ENCODE measurements around the gene BARD1.

Gene BARD1

GRCh38 chr2:214772443-214773015 lies 37.0 kb downstream of the BARD1 start:
- Histone ChIP-seq H3K4me3 (ENCODE audit: insufficient read length, low read depth) (no peak overlapping the region), H3K27me3 (ENCODE audit: insufficient read depth, insufficient read length) (no peaks in the 10 kb centered on the region), H3K36me3 (ENCODE audit: insufficient read depth, insufficient read length, low read length) (peaks cover 29% of the 10 kb centered on the region), H3K9me3 (ENCODE audit: insufficient read depth, low read length) (no peaks in the 10 kb centered on the region), H3K4me1 (ENCODE audit: insufficient read depth, insufficient read length) (no peaks in the 10 kb centered on the region), H3K9ac (ENCODE audit: insufficient read length, low read depth) (no peak overlapping the region)
- TF ChIP-seq ZNF274 (IDR thresholded peaks at IDR 0.05; ENCODE audit: low read depth, low read length): no peak
- TF ChIP-seq SUZ12 (IDR thresholded peaks at IDR 0.05; ENCODE audit: extremely low read depth, insufficient read depth, insufficient read length): no peak
- no peak for TF ChIP-seq YY1 (IDR thresholded peaks at IDR 0.05; ENCODE audit: insufficient read depth, insufficient read length)
- no peak for DNase-seq (ENCODE audit: low read depth, low spot score)

DNA sequence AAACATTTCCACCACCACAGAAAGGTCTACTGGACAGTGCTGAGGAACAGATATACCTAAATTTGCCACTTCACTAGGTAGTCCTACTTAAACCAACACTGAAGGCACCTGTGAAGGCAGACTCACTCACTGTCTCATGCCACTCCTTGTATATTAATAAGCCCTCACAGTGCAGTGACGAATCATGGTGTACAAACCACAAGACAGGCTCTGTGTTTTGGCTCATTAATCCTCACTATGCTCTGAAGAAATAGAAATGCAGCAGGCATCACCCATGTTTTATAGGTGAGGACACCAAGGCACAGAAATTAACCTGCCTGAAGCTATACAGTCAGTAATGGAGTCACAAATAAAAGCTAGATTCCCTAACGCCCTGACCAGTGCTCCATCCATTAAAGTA lies 44.3 kb downstream of the BARD1 start:
- Histone ChIP-seq H3K4me1 (ENCODE audit: insufficient read depth, insufficient read length) (no peaks in the 10 kb centered on the region), H3K36me3 (ENCODE audit: insufficient read depth, insufficient read length, low read length) (peaks cover 50% of the 10 kb centered on the region), H3K4me3 (ENCODE audit: insufficient read length, low read depth) (no peak overlapping the region), H3K9ac (ENCODE audit: insufficient read length, low read depth) (no peak overlapping the region), H3K9me3 (ENCODE audit: insufficient read depth, low read length) (no peaks in the 10 kb centered on the region), H3K27me3 (ENCODE audit: insufficient read depth, insufficient read length) (no peaks in the 10 kb centered on the region)
- TF ChIP-seq YY1 (IDR thresholded peaks at IDR 0.05; ENCODE audit: insufficient read depth, insufficient read length): no peak
- no peak for TF ChIP-seq SUZ12 (IDR thresholded peaks at IDR 0.05; ENCODE audit: extremely low read depth, insufficient read depth, insufficient read length)
- no peak for TF ChIP-seq ZNF274 (IDR thresholded peaks at IDR 0.05; ENCODE audit: low read depth, low read length)
- DNase-seq (ENCODE audit: low read depth, low spot score): no peak

GRCh38 chr2:214753455-214753854 lies 56.0 kb downstream of the BARD1 start:
- peaks cover 40% of the 10 kb centered on the region for H3K36me3 ChIP-seq (ENCODE audit: insufficient read depth, insufficient read length, low read length)
- no peaks in the 10 kb centered on the region for H3K27me3 ChIP-seq (ENCODE audit: insufficient read depth, insufficient read length)
- H3K4me1 ChIP-seq (ENCODE audit: insufficient read depth, insufficient read length): no peaks in the 10 kb centered on the region
- no peak for DNase-seq (ENCODE audit: low read depth, low spot score)
- H3K9me3 ChIP-seq (ENCODE audit: insufficient read depth, low read length): no peaks in the 10 kb centered on the region
- no peak for TF ChIP-seq SUZ12 (IDR thresholded peaks at IDR 0.05; ENCODE audit: extremely low read depth, insufficient read depth, insufficient read length)
- TF ChIP-seq ZNF274 (IDR thresholded peaks at IDR 0.05; ENCODE audit: low read depth, low read length): no peak
- no peak for TF ChIP-seq YY1 (IDR thresholded peaks at IDR 0.05; ENCODE audit: insufficient read depth, insufficient read length)
- H3K9ac ChIP-seq (ENCODE audit: insufficient read length, low read depth): no peak overlapping the region
- H3K4me3 ChIP-seq (ENCODE audit: insufficient read length, low read depth): no peak overlapping the region

DNA sequence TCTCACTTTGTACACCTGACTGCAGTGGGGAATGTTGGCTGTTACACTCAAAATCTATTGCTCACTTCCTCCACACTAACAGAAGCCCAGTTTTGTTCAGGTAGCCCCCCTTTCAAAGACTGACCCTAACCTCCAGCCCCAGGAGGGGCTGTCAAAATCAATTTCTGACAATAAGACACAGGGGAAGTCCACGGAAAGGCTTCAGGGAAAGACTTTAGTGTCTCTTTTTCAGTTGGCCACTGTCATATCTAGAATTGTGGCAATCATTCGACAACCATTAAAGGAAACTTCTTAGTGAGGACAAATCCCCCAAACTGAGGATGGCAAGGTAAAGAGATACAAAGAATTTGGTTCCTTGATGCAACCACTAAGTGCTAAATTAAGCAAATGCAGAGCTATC lies 59.0 kb downstream of the BARD1 start:
- Histone ChIP-seq H3K9ac (ENCODE audit: insufficient read length, low read depth) (no peak overlapping the region), H3K9me3 (ENCODE audit: insufficient read depth, low read length) (no peaks in the 10 kb centered on the region), H3K4me3 (ENCODE audit: insufficient read length, low read depth) (no peak overlapping the region), H3K36me3 (ENCODE audit: insufficient read depth, insufficient read length, low read length) (peaks cover 27% of the 10 kb centered on the region), H3K4me1 (ENCODE audit: insufficient read depth, insufficient read length) (no peaks in the 10 kb centered on the region), H3K27me3 (ENCODE audit: insufficient read depth, insufficient read length) (no peaks in the 10 kb centered on the region)
- TF ChIP-seq YY1 (IDR thresholded peaks at IDR 0.05; ENCODE audit: insufficient read depth, insufficient read length) (no peak), SUZ12 (IDR thresholded peaks at IDR 0.05; ENCODE audit: extremely low read depth, insufficient read depth, insufficient read length) (no peak), ZNF274 (IDR thresholded peaks at IDR 0.05; ENCODE audit: low read depth, low read length) (no peak)
- DNase-seq (ENCODE audit: low read depth, low spot score): no peak

- no peak for DNase-seq (ENCODE audit: low read depth, low spot score)
- Histone ChIP-seq H3K9ac (ENCODE audit: insufficient read length, low read depth) (no peak overlapping the region), H3K4me1 (ENCODE audit: insufficient read depth, insufficient read length) (no peaks in the 10 kb centered on the region), H3K4me3 (ENCODE audit: insufficient read length, low read depth) (no peak overlapping the region), H3K36me3 (ENCODE audit: insufficient read depth, insufficient read length, low read length) (peaks cover 44% of the 10 kb centered on the region), H3K9me3 (ENCODE audit: insufficient read depth, low read length) (no peaks in the 10 kb centered on the region), H3K27me3 (ENCODE audit: insufficient read depth, insufficient read length) (no peaks in the 10 kb centered on the region)
- no peak for TF ChIP-seq YY1 (IDR thresholded peaks at IDR 0.05; ENCODE audit: insufficient read depth, insufficient read length)
- TF ChIP-seq ZNF274 (IDR thresholded peaks at IDR 0.05; ENCODE audit: low read depth, low read length): no peak
- TF ChIP-seq SUZ12 (IDR thresholded peaks at IDR 0.05; ENCODE audit: extremely low read depth, insufficient read depth, insufficient read length): no peak
These were observed 61.5 kb downstream of the BARD1 start for GRCh38 chr2:214747992-214748391.

DNA sequence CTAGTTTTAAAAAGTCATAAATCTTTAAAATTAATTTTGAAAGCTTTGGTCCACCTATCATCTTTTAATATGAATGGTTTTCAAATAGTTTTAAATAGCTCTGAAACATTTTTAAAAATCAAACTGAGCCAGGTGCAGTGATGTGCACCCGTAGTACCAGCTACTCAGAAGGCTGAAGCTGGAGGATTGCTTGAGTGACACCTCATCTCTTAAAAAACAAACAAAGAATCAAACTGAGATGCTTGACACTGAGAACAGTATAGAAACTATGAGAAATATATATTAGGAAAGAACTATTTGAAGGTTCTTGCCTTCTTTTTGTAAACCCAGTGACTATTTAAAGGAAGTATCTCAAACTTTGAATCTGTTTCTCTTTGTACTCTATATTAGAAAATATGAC lies 67.4 kb downstream of the BARD1 start:
- no peak for DNase-seq (ENCODE audit: low read depth, low spot score)
- no peaks in the 10 kb centered on the region for H3K27me3 ChIP-seq (ENCODE audit: insufficient read depth, insufficient read length)
- no peaks in the 10 kb centered on the region for H3K4me1 ChIP-seq (ENCODE audit: insufficient read depth, insufficient read length)
- peaks cover 31% of the 10 kb centered on the region for H3K36me3 ChIP-seq (ENCODE audit: insufficient read depth, insufficient read length, low read length)
- TF ChIP-seq SUZ12 (IDR thresholded peaks at IDR 0.05; ENCODE audit: extremely low read depth, insufficient read depth, insufficient read length): no peak
- no peak for TF ChIP-seq ZNF274 (IDR thresholded peaks at IDR 0.05; ENCODE audit: low read depth, low read length)
- no peak for TF ChIP-seq YY1 (IDR thresholded peaks at IDR 0.05; ENCODE audit: insufficient read depth, insufficient read length)
- H3K4me3 ChIP-seq (ENCODE audit: insufficient read length, low read depth): no peak overlapping the region
- H3K9me3 ChIP-seq (ENCODE audit: insufficient read depth, low read length): no peaks in the 10 kb centered on the region
- no peak overlapping the region for H3K9ac ChIP-seq (ENCODE audit: insufficient read length, low read depth)

GRCh38 chr2:214740867-214741395 lies 68.6 kb downstream of the BARD1 start:
- Histone ChIP-seq H3K4me1 (ENCODE audit: insufficient read depth, insufficient read length) (no peaks in the 10 kb centered on the region), H3K9ac (ENCODE audit: insufficient read length, low read depth) (no peak overlapping the region), H3K36me3 (ENCODE audit: insufficient read depth, insufficient read length, low read length) (peaks cover 36% of the 10 kb centered on the region), H3K9me3 (ENCODE audit: insufficient read depth, low read length) (no peaks in the 10 kb centered on the region), H3K27me3 (ENCODE audit: insufficient read depth, insufficient read length) (no peaks in the 10 kb centered on the region), H3K4me3 (ENCODE audit: insufficient read length, low read depth) (no peak overlapping the region)
- no peak for TF ChIP-seq YY1 (IDR thresholded peaks at IDR 0.05; ENCODE audit: insufficient read depth, insufficient read length)
- no peak for TF ChIP-seq SUZ12 (IDR thresholded peaks at IDR 0.05; ENCODE audit: extremely low read depth, insufficient read depth, insufficient read length)
- TF ChIP-seq ZNF274 (IDR thresholded peaks at IDR 0.05; ENCODE audit: low read depth, low read length): no peak
- no peak for DNase-seq (ENCODE audit: low read depth, low spot score)

Measured in NT2/D1 (cell line).